Measurements from ENCODE around the gene PTCH1. TPM values are rescaled to one million over a fixed set of nuclear protein-coding genes. Genes with fewer than 3 reads are reported as not detected.

The PTCH1 gene
- 39.6 TPM for polyA plus RNA-seq (2012; ENCODE audit: insufficient read depth, insufficient read length, low read depth)

- no peaks in the 10 kb centered on the region for H3K27me3 ChIP-seq
- H3K4me1 ChIP-seq, result peaks cover 10% of the 10 kb centered on the region
- no peak for TF ChIP-seq CTCF (IDR thresholded peaks at IDR 0.05; ENCODE audit: low read depth, low read length)
- H3K4me3 ChIP-seq (ENCODE audit: low read depth, low read length), result peak within 1 kb of the TSS; percentile 81
- H3K36me3 ChIP-seq, result no peaks in the 10 kb centered on the region
- H3K9me3 ChIP-seq, result no peaks in the 10 kb centered on the region
- peak; percentile 62 for DNase-seq
Observed at GRCh38 chr9:95516734-95517558, at the start of gene PTCH1. Gene PTCH1 (minus strand): TSS chr9:95516971.

- TF ChIP-seq CTCF (IDR thresholded peaks at IDR 0.05; ENCODE audit: low read depth, low read length), result no peak
- no peaks in the 10 kb centered on the region for H3K36me3 ChIP-seq
- H3K4me1 ChIP-seq, result no peaks in the 10 kb centered on the region; the same call in 1 of the 2 replicates
- H3K27me3 ChIP-seq, result no peaks in the 10 kb centered on the region
- no peak for DNase-seq
- H3K4me3 ChIP-seq (ENCODE audit: low read depth, low read length), result no peak overlapping the region
- H3K9me3 ChIP-seq, result no peaks in the 10 kb centered on the region
Observed at GRCh38 chr9:95565982-95566381, 49.2 kb upstream of the PTCH1 start.

GRCh38 chr9:95561913-95562312 is 45.1 kb upstream of the PTCH1 start:
- no peaks in the 10 kb centered on the region for H3K27me3 ChIP-seq
- no peak for TF ChIP-seq CTCF (IDR thresholded peaks at IDR 0.05; ENCODE audit: low read depth, low read length)

GRCh38 chr9:95557142-95557541 is 40.4 kb upstream of the PTCH1 start:
- H3K27me3 ChIP-seq, result no peaks in the 10 kb centered on the region

More at GRCh38 chr9:95561913-95562312, 45.1 kb upstream of the PTCH1 start:
- Histone ChIP-seq H3K9me3 (no peaks in the 10 kb centered on the region), H3K36me3 (no peaks in the 10 kb centered on the region), H3K4me1 (no peaks in the 10 kb centered on the region), H3K4me3 (ENCODE audit: low read depth, low read length) (no peak overlapping the region)
- DNase-seq, result no peak

GRCh38 chr9:95556521-95556920 is 39.8 kb upstream of the PTCH1 start:
- Histone ChIP-seq H3K27me3 (no peaks in the 10 kb centered on the region), H3K36me3 (no peaks in the 10 kb centered on the region), H3K4me3 (ENCODE audit: low read depth, low read length) (no peak overlapping the region), H3K4me1 (no peaks in the 10 kb centered on the region), H3K9me3 (no peaks in the 10 kb centered on the region)
- no peak for DNase-seq
- TF ChIP-seq CTCF (IDR thresholded peaks at IDR 0.05; ENCODE audit: low read depth, low read length), result no peak

More at GRCh38 chr9:95557142-95557541, 40.4 kb upstream of the PTCH1 start:
- no peaks in the 10 kb centered on the region for H3K36me3 ChIP-seq
- no peaks in the 10 kb centered on the region for H3K9me3 ChIP-seq
- no peaks in the 10 kb centered on the region for H3K4me1 ChIP-seq
- DNase-seq, result no peak
- no peak overlapping the region for H3K4me3 ChIP-seq (ENCODE audit: low read depth, low read length)
- no peak for TF ChIP-seq CTCF (IDR thresholded peaks at IDR 0.05; ENCODE audit: low read depth, low read length)

All from BE2C (cell line).